Head of caudate nucleus (tissue), 42 donors: ENCODE measurements around the gene SHROOM1.

Experiments
- DNase-seq, 42 donors: peaks; one replicate each; pipeline versions ENCODE4 v3.0.0 to v3.0.0-alpha.2; 2020 to 2021; ENCODE audit warnings: mixed read lengths in 7 of 42
- intact Hi-C: fragments of 100-400 bp; cut with DNase I; formaldehyde crosslinking; loops from one replicate; pipeline ENCODE4 v1.15.0; 2022

The SHROOM1 gene

GRCh38 chr5:132828846-132829494, 1.5 kb downstream of the SHROOM1 start:
- DNase-seq = no peak
- intact Hi-C loops = loop anchor here (5.0 kb wide), 2 partner anchors 38 to 53 kb away; partner anchors contain the start of genes GDF9 and UQCRQ

GRCh38 chr5:132827943-132828673, 2.3 kb downstream of the SHROOM1 start:
- DNase-seq = no peak
- intact Hi-C loops = loop anchor here (5.0 kb wide), 2 partner anchors 39 to 54 kb away; partner anchors contain the start of genes GDF9 and UQCRQ

- no peak for DNase-seq
Observed at GRCh38 chr5:132826424-132827082, 3.9 kb downstream of the SHROOM1 start.

GRCh38 chr5:132825834-132826391, 4.5 kb downstream of the SHROOM1 start:
- no peak for DNase-seq
- intact Hi-C loops = loop anchor here (5.0 kb wide), 2 partner anchors 41 to 56 kb away; partner anchors contain the start of genes GDF9 and UQCRQ

More at GRCh38 chr5:132826424-132827082, 3.9 kb downstream of the SHROOM1 start:
- intact Hi-C loops = loop anchor here (5.0 kb wide), 2 partner anchors 41 to 56 kb away; partner anchors contain the start of genes GDF9 and UQCRQ

GRCh38 chr5:132825033-132825833, 5.2 kb downstream of the SHROOM1 start:
- intact Hi-C loops = loop anchor here (5.0 kb wide), 2 partner anchors 42 to 57 kb away; partner anchors contain the start of genes GDF9 and UQCRQ

GRCh38 chr5:132824426-132824825, 6.0 kb downstream of the SHROOM1 start:
- intact Hi-C loops = loop anchor here (5.0 kb wide), 1 partner anchor 87 kb away; the partner anchor contains the start of gene KIF3A

More at GRCh38 chr5:132825033-132825833, 5.2 kb downstream of the SHROOM1 start:
- DNase-seq = peak in 10 of 42 donors; percentile 36 to 81 (median 44)

GRCh38 chr5:132823481-132824050, 6.9 kb downstream of the SHROOM1 start:
- intact Hi-C loops = loop anchor here (5.0 kb wide), 1 partner anchor 86 kb away; the partner anchor contains the start of gene KIF3A
- DNase-seq = no peak

More at GRCh38 chr5:132824426-132824825, 6.0 kb downstream of the SHROOM1 start:
- DNase-seq = no peak

GRCh38 chr5:132822650-132823480, 7.6 kb downstream of the SHROOM1 start:
- peak in 37 of 42 donors; percentile 29 to 85 (median 66) for DNase-seq
- intact Hi-C loops = loop anchor here (5.0 kb wide), 1 partner anchor 86 kb away; the partner anchor contains the start of gene KIF3A

- intact Hi-C loops = loop anchor here (5.0 kb wide), 1 partner anchor 84 kb away; the partner anchor contains the start of gene KIF3A
- peak in 27 of 42 donors; percentile 33 to 84 (median 65) for DNase-seq
Observed at GRCh38 chr5:132821791-132822190, 8.7 kb downstream of the SHROOM1 start.

GRCh38 chr5:132821350-132821749, 9.1 kb downstream of the SHROOM1 start:
- peak in 6 of 42 donors; percentile 22 to 58 (median 38) for DNase-seq
- intact Hi-C loops = loop anchor here (5.0 kb wide), 1 partner anchor 84 kb away; the partner anchor contains the start of gene KIF3A

- DNase-seq = peak; percentile 90 to 100 (median 98)
- intact Hi-C loops = loop anchor here (5.0 kb wide), 1 partner anchor 83 kb away; the partner anchor contains the start of gene KIF3A
Observed at GRCh38 chr5:132820162-132820754, 10.2 kb downstream of the SHROOM1 start.

- DNase-seq = peak in 41 of 42 donors; percentile 51 to 91 (median 73)
- intact Hi-C loops = no loop called here
Observed at GRCh38 chr5:132819468-132819867, 11.0 kb downstream of the SHROOM1 start.

- intact Hi-C loops = no loop called here
- DNase-seq = no peak
Observed at GRCh38 chr5:132817011-132817410, 13.4 kb downstream of the SHROOM1 start.

- DNase-seq = no peak
- intact Hi-C loops = no loop called here
Observed at GRCh38 chr5:132816554-132816953, 13.9 kb downstream of the SHROOM1 start.

- intact Hi-C loops = no loop called here
- no peak for DNase-seq
Observed at GRCh38 chr5:132816083-132816482, 14.4 kb downstream of the SHROOM1 start.

GRCh38 chr5:132815454-132815853, 15.0 kb downstream of the SHROOM1 start:
- intact Hi-C loops = no loop called here
- DNase-seq = no peak
